KOPT-K1 (cell line): ENCODE measurements around the gene DNAJB7.
"Not testable (repeated sequence)": the region's sequence is repeated elsewhere in the genome, so short reads cannot be mapped to it uniquely, and the experiment has no call there.

Source experiments
- H3K27ac ChIP-seq: fragments of 200-600 bp; sonication (generic); 2 replicates; pipeline ENCODE4 v1.5.1; 2016; ENCODE audit warnings: antibody characterized with exemption, mild to moderate bottlenecking, low read depth, low read length; ENCODE audit not compliant: poor library complexity, severe bottlenecking
- H3K36me3 ChIP-seq: fragments of 200-600 bp; sonication (generic); 2 replicates; pipeline ENCODE4 v1.5.1; 2017; ENCODE audit warnings: antibody characterized with exemption, mild to moderate bottlenecking, low read length, moderate library complexity; ENCODE audit not compliant: insufficient read depth
- H3K9me3 ChIP-seq: fragments of 200-600 bp; sonication (generic); 2 replicates; pipeline ENCODE4 v1.5.1; 2017; ENCODE audit warnings: antibody characterized with exemption, low read length, mild to moderate bottlenecking; ENCODE audit not compliant: insufficient read depth, poor library complexity, severe bottlenecking

The DNAJB7 gene

DNA sequence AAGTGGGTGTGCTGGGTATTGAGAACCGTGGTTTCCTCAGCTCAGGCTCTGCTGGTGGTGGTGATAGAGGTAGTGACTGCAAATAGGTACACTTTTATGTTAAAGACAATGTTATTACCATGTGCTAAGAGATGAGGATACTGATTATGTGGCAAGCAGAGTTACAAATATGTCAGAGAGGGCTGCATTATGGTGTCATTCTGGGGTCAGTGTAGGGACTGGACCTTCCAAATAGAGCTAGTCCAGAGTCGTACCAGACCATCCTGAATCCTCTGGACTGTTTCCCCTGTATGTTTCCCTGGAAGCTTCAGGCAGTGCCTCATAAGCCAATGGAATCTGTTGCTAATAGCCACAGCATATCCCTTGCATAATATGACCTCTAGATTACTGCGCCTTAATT, at the start of gene DNAJB7:
TSS of gene DNAJB7 (minus strand) at position 101 of the 400 bp plus-strand sequence. CDS start 119 bp downstream, outside the sequence.
- Histone ChIP-seq H3K9me3 (no peaks in the 10 kb centered on the region), H3K36me3 (peaks cover 8% of the 10 kb centered on the region), H3K27ac (no peak within 1 kb of the TSS)

DNA sequence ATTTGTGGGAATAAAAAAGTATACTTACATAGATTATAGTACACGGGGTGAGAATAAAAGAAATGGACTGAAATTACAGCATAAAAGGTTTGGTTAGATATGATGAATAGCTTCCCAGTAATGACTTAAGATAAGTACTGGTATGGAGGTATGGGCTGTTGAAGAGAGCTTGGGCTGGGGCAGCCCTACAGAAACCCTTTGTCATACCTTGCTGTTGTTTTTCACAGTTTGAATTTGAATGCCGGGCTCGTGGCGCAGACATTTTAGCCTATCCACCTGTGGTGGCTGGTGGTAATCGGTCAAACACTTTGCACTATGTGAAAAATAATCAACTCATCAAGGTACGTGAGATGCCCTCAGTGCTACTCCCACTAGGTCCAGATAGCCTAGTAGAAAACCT, 47.0 kb upstream of the DNAJB7 start:
- no peaks in the 10 kb centered on the region for H3K9me3 ChIP-seq
- peaks cover 12% of the 10 kb centered on the region for H3K36me3 ChIP-seq
- H3K27ac ChIP-seq, result no peak overlapping the region

DNA sequence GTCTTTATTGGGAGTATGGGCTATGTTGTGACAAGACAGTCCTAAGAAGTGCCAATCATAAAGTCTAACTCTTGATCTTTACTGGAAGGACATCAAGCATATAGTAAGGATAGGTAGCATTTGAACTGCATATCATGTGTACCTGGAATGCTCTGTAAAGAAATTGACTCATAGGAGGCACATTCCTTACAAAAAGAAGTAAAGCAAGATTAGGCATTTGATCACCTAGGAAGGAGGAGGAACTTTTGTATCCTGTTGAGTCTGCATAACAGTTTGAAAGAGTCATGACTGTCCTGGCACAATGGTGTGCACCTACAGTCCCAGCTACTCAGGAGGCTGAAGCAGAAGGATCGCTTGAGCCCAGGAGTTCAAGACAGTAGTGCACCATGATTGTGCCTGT, 42.2 kb upstream of the DNAJB7 start:
- Histone ChIP-seq H3K9me3 (no peaks in the 10 kb centered on the region), H3K27ac (no peak overlapping the region), H3K36me3 (0 out of 2 replicates have a peak, but pooled peaks cover 9% of the 10 kb centered on the region)

DNA sequence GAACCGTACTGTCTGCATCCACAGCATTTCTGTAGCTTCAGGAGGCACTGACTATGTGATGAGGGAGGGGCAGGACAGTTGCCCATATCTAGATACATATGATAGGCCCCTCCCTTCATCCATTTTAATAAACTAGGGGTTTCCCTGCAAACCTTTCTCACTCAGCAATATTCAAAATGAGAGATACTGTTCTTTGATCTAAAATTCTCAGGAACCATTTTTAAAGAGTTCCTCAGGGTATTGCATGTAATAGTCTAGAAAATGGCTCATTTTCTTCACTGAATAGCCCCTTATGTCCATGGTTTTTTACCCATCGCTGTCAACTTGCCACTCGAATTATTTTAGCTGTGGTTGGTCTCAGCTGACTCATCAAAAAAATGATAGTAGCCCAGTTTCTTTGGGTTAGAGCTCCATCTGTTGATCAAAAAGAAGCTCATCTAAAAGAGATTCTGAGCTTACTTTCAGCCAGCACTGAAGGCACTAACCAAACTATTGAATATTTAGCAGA, 37.0 kb upstream of the DNAJB7 start:
- Histone ChIP-seq H3K9me3 (no peaks in the 10 kb centered on the region), H3K36me3 (no peaks in the 10 kb centered on the region), H3K27ac (no peak overlapping the region)

DNA sequence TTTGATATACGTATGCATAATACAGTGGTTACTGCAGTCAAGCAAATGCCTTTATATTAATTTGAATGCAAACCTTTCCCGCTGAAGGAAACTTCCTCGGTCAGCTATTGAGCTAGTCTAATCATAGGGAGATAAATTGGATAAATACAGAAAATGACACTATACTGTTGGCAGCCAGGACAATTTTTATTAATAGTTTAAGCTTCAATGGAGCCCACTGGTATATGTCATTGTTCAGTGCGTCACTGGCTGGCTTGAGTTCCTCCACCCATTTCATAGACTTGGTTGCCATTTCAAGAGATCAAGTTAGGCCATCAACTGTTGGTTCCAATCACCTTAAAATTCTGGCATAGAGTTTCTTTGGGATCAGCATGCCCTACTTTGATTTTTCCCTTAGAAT, 32.5 kb upstream of the DNAJB7 start:
- no peak overlapping the region for H3K27ac ChIP-seq
- peaks cover 14% of the 10 kb centered on the region; the same call in 1 of the 2 replicates for H3K36me3 ChIP-seq
- no peaks in the 10 kb centered on the region for H3K9me3 ChIP-seq

DNA sequence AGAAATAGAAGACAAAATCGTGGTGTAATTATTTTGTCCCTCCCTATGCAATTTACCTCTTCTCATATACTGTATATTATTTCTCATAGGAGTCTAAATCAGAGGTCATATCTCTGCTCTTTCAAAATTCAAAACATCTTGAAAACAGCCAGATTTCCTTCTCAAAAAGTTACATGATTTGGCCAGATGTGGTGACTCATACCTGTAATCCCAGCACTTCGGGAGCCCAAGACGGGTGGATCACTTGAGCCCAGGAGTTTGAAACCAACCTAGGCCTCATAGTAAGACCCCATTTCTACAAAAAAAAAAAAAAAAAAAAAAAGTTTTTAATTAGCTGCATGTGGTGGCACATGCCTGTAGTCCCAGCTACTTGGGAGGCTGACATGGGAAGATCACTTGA, 29.0 kb upstream of the DNAJB7 start:
- Histone ChIP-seq H3K27ac (no peak overlapping the region), H3K9me3 (no peaks in the 10 kb centered on the region), H3K36me3 (peaks cover 42% of the 10 kb centered on the region)

DNA sequence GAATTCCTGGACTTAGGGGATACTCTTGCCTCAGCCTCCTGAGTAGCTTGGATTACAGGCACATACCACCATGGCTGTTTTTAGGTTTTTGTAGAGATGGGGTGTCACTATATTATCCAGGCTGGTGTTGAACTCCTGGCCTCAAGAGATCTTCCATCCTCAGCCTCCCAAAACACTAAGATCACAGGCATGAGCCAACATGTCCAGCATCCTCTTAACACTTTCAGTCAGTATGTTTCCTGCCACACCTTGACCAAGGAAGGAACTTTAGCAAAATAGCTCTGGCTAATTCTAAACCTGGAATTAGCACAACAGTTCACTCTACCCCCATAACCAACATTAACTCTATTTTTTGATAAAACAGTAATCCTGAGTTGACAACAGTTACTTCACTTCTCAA, 27.2 kb upstream of the DNAJB7 start:
- Histone ChIP-seq H3K9me3 (no peaks in the 10 kb centered on the region), H3K36me3 (peaks cover 42% of the 10 kb centered on the region), H3K27ac (no peak overlapping the region)

DNA sequence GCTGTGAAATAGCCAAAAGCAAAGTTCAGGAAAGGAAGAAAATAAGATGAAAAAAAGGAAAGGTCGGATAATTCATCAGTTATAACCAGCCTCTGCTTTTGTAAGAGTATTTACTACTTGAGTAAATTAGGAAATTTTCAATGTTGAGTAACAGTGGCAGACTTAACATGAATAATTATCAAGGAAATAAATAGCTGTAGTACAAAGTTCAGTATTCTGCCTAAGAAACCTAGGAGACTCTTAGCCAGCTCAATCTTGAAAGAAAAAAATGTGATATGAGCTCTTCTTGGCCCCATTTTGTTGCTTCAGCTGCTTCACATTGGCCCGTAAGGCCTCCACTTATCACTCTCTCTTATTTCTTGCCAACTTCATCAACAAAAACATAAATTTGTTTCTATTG, 17.0 kb upstream of the DNAJB7 start:
- peaks cover 28% of the 10 kb centered on the region for H3K36me3 ChIP-seq
- H3K9me3 ChIP-seq, result no peaks in the 10 kb centered on the region
- no peak overlapping the region for H3K27ac ChIP-seq

DNA sequence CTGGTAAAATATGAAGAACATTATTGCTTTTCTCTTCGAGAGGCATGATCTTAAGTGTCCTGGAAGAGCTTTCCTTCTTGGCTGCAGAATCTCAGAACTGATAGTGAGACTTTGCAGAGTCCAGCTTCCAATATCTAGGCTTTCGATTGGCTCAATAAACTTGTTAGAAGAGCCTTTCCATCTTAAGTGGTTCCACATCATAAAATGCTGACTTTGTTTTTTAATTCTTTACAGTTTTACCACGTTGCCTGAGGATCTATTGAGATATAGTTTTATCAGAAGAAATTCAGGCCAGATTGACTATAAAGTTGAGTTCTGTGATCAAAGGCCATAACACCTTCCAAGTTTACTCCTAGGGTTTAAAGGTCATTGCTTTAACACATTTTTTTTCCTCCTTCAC, 15.6 kb upstream of the DNAJB7 start:
- no peaks in the 10 kb centered on the region for H3K9me3 ChIP-seq
- no peak overlapping the region for H3K27ac ChIP-seq
- H3K36me3 ChIP-seq, result peaks cover 16% of the 10 kb centered on the region

DNA sequence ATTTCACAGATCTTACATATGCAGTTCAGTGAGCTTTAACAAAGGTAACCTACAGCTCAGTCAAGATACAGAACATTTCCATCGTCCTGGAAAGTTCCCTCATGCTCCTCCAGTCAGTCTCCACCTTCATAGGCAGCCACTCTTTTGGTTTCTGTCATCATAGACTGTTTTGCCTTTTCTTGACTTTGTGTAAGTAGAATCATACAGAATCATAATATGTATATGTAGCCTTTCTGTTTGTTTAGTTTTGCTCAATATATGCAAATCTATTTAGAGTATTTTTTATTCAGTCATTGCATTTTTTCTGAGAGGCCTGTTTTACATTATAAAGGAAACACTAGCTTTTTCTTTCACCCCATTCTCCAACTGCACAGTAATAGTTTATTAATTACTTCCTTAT, 15.0 kb upstream of the DNAJB7 start:
- H3K27ac ChIP-seq, result no peak overlapping the region
- H3K36me3 ChIP-seq, result peaks cover 14% of the 10 kb centered on the region
- H3K9me3 ChIP-seq, result no peaks in the 10 kb centered on the region

DNA sequence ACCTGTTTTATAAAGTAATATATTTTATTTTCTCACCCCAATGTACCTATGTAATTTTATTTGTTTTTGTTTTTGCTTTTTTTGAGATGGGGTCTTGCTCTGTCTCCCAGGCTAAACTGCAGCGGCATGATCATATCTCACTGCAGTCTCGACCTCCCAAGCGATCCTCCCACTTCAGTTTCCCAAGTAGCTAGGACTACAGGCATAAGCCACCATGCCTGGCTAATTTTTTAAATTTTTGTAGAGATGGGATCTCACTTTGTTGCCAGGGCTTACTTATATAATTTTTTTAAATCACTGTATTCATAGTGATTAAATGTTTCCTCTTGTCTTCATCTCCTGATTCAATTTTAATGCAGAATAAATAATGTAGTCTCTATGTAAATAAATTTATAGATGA, 13.2 kb upstream of the DNAJB7 start:
- Histone ChIP-seq H3K36me3 (peaks cover 10% of the 10 kb centered on the region; the same call in 1 of the 2 replicates), H3K9me3 (no peaks in the 10 kb centered on the region), H3K27ac (no peak overlapping the region)

DNA sequence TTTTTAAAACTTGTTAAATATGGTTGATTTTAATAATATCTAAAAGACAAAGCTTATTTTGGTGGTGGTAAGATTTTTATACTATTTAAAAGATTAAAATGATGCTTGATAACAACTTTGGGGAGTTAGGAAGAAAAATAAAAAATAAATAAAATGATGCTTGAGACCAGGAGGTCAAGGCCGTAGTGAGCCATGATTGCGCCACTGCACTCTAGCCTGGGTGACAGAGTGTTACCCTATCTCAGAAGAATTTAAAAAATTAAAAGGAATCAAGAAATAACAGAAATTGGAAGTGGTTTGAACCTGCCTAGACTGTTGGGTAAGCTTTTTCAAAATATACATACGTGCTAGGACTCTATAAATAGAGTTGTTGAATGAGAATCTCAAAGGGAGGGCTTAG, 12.1 kb upstream of the DNAJB7 start:
- Histone ChIP-seq H3K36me3 (peaks cover 10% of the 10 kb centered on the region; the same call in 1 of the 2 replicates), H3K9me3 (no peaks in the 10 kb centered on the region), H3K27ac (no peak overlapping the region)

DNA sequence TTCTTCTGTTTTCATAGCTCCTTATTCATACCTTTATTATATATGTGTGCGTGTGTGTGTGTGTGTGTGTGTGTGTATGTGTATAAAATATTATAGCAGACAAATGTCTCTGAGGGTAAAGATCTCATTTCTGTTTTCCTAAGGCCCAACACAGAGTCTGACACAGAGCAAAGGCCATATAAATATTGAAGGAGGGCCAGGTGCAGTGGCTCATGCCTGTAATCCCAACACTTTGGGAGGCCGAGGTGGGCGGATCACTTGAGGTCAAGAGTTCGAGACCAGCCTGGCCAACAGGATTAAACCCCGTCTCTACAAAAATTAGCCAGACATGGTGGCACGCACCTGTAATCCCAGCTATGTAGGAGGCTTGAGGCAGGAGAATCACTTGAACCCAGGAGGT, 6.5 kb upstream of the DNAJB7 start:
- H3K9me3 ChIP-seq, H3K36me3 ChIP-seq, H3K27ac ChIP-seq: not testable (repeated sequence)

DNA sequence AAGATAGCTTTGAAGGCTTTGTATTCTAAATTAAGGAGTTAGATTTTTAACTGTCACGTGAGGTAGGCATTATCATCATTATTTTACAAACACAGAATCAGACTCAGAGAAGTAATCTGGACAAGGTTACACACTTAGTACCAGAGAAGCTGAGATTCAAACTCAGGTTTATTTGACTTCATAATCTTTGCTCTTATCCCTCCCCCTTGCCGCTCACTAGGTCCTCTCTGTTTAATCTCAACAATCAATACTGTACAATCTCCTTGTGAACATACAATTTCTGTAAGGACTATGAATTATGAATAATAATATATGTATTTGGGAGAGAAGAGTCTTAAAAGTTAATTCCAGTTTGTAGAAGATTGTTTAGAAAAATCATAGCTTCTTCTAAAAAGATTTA, 5.2 kb upstream of the DNAJB7 start:
- no peaks in the 10 kb centered on the region for H3K9me3 ChIP-seq
- H3K36me3 ChIP-seq, result peaks cover 5% of the 10 kb centered on the region; the same call in 1 of the 2 replicates
- no peak overlapping the region for H3K27ac ChIP-seq

DNA sequence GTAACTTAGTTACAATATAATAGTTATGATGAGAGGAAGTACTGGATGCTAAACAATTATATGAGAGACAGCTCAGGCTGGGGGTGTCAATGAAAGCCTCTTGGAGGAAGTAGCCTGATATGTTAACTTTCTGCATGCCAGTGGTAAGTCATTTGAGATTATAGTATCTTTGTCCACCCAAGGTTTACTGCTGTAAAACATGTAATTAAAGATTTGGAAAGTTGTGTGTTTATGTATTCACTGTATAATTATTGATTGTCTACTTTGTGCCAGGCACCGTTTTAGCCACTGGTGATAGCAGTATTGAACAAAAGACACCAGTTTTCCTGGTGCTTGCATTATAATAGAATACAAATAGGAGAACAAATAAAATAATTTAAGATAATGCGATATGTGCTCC, 624 bp upstream of the DNAJB7 start:
- Histone ChIP-seq H3K36me3 (peaks cover 8% of the 10 kb centered on the region), H3K27ac (no peak overlapping the region)

DNA sequence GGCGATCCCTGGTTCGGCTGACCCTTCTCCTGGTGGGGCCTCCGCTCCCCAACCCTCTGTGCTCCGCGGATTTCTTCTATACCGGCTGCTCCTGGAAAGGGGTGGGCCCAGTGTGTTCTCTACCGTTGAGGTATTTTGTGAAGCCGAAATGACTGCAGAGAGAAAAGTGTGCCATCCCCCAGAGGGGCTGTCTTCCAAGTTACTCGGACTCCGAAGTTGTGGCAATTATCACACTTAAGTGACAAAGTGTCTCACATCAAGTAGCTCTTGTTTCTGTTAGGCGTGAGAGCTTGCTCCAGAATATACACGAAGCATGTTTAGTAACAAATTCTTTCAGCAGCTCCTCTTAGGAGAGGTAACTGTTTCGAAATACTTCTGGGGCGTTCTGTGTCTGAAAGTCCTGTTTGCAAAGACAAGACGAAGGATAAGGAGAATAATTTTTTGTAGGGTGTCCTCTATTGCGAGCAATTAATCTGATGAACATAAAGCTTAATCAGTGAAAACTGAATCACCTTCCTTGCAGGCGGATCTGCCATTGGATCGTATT, 4.5 kb downstream of the DNAJB7 start:
- Histone ChIP-seq H3K9me3 (no peaks in the 10 kb centered on the region), H3K36me3 (peaks cover 30% of the 10 kb centered on the region), H3K27ac (peak overlapping the region; percentile 94)

More for the DNA sequence above, 624 bp upstream of the DNAJB7 start:
- H3K9me3 ChIP-seq, result no peaks in the 10 kb centered on the region
